Suprapubic skin (tissue), 4 donors: Measurements from ENCODE around the gene MED4. TPM values are rescaled to one million over a fixed set of nuclear protein-coding genes. Genes with fewer than 3 reads are reported as not detected.
"Not testable (repeated sequence)": the region's sequence is repeated elsewhere in the genome, so short reads cannot be mapped to it uniquely, and the experiment has no call there.

ENCODE experiments used
- DNase-seq, 2 donors: peaks; one replicate each; pipeline ENCODE4 v3.0.0-alpha.2; 2019; ENCODE audit warnings: low spot score in 2 of 2
- H3K27ac ChIP-seq: fragments of 200-600 bp; sonication (generic); one replicate; pipeline ENCODE4 v1.5.1; 2019
- H3K27me3 ChIP-seq: fragments of 200-600 bp; sonication (generic); one replicate; pipeline ENCODE4 v1.5.1; 2019
- H3K36me3 ChIP-seq: fragments of 200-600 bp; sonication (generic); one replicate; pipeline ENCODE4 v1.5.1; 2019
- H3K4me1 ChIP-seq: fragments of 200-600 bp; sonication (generic); one replicate; pipeline ENCODE4 v1.5.1; 2019
- H3K4me3 ChIP-seq: fragments of 200-600 bp; sonication (generic); one replicate; pipeline ENCODE4 v1.5.1; 2019; ENCODE audit warnings: mild to moderate bottlenecking
- H3K9me3 ChIP-seq: fragments of 200-600 bp; sonication (generic); one replicate; pipeline ENCODE4 v1.5.1; 2019
- EP300 ChIP-seq: sonication (generic); formaldehyde crosslinking; IDR thresholded peaks from one replicate; pipeline ENCODE4 v1.6.1; 2017; ENCODE audit warnings: antibody characterized with exemption
- POLR2A ChIP-seq, 2 donors: fragments of 450-650 bp; IDR thresholded peaks; one replicate each; pipeline ENCODE4 v1.6.1; 2017; ENCODE audit warnings: antibody characterized with exemption in 2 of 2, mild to moderate bottlenecking in 2 of 2, moderate library complexity in 2 of 2
- POLR2AphosphoS5 ChIP-seq, 3 donors: sonication (generic); formaldehyde crosslinking; IDR thresholded peaks; one replicate each; pipeline ENCODE4 v1.6.1; 2017; ENCODE audit warnings: antibody characterized with exemption in 3 of 3
- WGBS: methylation state at CpG from one replicate; pipeline ENCODE4 v1.1.5; 2018; 5-methylcytosine and 5-hydroxymethylcytosine counted together
- total RNA-seq, 4 donors: library from RNA; depleted of rRNA; stranded (reverse); fragments of >200 nt; gene quantifications; one replicate each; pipeline ENCODE4 v1.1.0, GENCODE V29; 2016
- TF ChIP-seq, protein P1 (sequence below), 2 donors: fragments of 200-600 bp in 1 of 2; fragments of 450-650 bp in 1 of 2; sonication (generic) in 1 of 2; IDR thresholded peaks; one replicate each; pipeline ENCODE4 v1.5.1; 2016 to 2019; ENCODE audit warnings: antibody characterized with exemption in 2 of 2, mild to moderate bottlenecking in 1 of 2, moderate library complexity in 1 of 2

The MED4 gene
- total RNA-seq, 4 donors from 2014 or later, result 34.7 to 46.3 (median 40.6) TPM

DNA sequence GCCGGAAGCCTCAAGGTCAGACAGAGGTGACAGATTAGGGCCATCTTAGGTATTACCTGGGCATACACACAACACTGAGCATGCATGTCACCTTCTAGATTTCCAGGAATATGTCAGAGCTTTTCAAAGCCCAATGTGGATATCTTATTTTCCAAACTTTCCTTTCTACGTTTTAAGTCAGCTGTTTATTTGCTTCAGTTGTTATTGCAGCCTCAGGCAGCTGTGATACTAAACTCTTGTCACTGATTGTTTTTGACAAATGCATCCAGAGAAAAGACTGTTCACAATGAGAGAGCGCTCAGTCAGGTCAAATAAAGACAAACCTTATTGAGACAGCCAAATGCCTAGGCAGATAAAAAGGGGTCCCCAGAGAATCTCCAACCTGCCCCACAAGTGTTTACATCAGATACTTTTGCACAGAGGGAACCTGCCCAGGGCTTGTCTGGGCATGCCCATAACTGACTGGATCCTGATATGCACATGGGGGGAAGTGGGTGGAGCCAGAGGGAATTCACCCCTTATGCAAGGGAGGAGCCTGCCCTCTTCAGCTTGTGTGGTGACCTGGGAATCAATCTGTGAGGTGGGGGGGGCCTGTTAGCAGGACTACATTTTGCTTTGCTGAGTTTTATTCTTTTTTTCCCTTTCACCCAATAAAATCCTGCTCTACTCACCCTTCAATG, 28.5 kb downstream of the MED4 start:
- no peak for DNase-seq
- no peak overlapping the region for H3K4me3 ChIP-seq
- H3K9me3 ChIP-seq, result peaks cover 16% of the 10 kb centered on the region
- peaks cover 53% of the 10 kb centered on the region for H3K36me3 ChIP-seq
- WGBS, result 97% methylated on average over 3 of the region's 3 CpGs
- no peaks in the 10 kb centered on the region for H3K27me3 ChIP-seq
- H3K27ac ChIP-seq, result no peak overlapping the region
- no peak for TF ChIP-seq POLR2AphosphoS5 (IDR thresholded peaks at IDR 0.05)
- TF ChIP-seq, protein P1, sequence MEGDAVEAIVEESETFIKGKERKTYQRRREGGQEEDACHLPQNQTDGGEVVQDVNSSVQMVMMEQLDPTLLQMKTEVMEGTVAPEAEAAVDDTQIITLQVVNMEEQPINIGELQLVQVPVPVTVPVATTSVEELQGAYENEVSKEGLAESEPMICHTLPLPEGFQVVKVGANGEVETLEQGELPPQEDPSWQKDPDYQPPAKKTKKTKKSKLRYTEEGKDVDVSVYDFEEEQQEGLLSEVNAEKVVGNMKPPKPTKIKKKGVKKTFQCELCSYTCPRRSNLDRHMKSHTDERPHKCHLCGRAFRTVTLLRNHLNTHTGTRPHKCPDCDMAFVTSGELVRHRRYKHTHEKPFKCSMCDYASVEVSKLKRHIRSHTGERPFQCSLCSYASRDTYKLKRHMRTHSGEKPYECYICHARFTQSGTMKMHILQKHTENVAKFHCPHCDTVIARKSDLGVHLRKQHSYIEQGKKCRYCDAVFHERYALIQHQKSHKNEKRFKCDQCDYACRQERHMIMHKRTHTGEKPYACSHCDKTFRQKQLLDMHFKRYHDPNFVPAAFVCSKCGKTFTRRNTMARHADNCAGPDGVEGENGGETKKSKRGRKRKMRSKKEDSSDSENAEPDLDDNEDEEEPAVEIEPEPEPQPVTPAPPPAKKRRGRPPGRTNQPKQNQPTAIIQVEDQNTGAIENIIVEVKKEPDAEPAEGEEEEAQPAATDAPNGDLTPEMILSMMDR (IDR thresholded peaks at IDR 0.05), result no peak
- no peak for TF ChIP-seq EP300
- TF ChIP-seq POLR2A (IDR thresholded peaks at IDR 0.05), result no peak
- H3K4me1 ChIP-seq, result no peaks in the 10 kb centered on the region

DNA sequence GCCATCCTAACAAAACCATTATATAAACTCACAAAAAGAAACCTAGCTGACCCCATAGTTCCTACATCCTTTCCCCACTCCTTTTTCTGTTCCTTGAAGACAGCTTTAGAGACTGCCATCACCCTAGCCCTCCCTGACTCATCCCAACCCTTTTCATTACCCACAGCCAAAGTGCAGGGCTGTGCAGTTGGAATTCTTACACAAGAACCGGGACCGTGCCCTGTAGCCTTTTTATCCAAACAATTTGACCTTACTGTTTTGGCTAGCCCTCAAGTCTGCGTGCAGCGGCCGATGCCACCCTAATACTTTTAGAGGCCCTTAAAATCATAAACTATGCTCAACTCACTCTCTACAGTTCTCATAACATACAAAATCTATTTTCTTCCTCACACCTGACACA, 35.0 kb downstream of the MED4 start:
- H3K4me3 ChIP-seq, H3K9me3 ChIP-seq, H3K27ac ChIP-seq, H3K27me3 ChIP-seq, DNase-seq, H3K4me1 ChIP-seq, H3K36me3 ChIP-seq: not testable (repeated sequence)
- WGBS, result 78% methylated on average over 5 of the region's 5 CpGs

DNA sequence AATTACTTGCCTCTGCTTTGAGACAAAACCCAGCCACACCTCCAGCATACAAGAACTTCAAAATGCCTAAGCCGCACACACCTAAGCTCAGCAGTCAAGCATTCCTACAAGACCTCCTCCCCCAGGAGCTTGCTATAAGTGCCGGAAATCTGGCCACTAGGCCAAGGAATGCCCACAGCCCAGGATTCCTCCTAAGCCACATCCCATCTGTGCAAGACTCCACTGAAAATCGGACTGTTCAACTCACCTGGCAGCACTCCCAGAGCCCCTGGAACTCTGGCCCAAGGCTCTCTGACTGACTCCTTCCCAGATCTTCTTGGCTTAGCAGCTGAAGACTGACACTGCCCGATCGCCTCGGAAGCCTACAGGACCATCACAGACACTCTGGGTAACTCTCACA, 36.4 kb downstream of the MED4 start:
- WGBS, result 83% methylated on average over 6 of the region's 6 CpGs
- not testable (repeated sequence) for DNase-seq, H3K4me1 ChIP-seq, H3K27ac ChIP-seq, H3K4me3 ChIP-seq, H3K27me3 ChIP-seq, H3K9me3 ChIP-seq
- H3K36me3 ChIP-seq, result peaks cover 13% of the 10 kb centered on the region

GRCh38 chr13:48055712-48056111, 39.2 kb downstream of the MED4 start:
- Histone ChIP-seq H3K9me3 (no peaks in the 10 kb centered on the region), H3K27me3 (no peaks in the 10 kb centered on the region), H3K27ac (no peak overlapping the region), H3K4me3 (no peak overlapping the region), H3K4me1 (no peaks in the 10 kb centered on the region), H3K36me3 (peaks cover 40% of the 10 kb centered on the region)
- TF ChIP-seq, protein P1 (IDR thresholded peaks at IDR 0.05), result no peak
- TF ChIP-seq POLR2AphosphoS5 (IDR thresholded peaks at IDR 0.05), result no peak
- no peak for TF ChIP-seq EP300
- TF ChIP-seq POLR2A (IDR thresholded peaks at IDR 0.05), result no peak
- WGBS, result 86% methylated on average over 5 of the region's 5 CpGs
- DNase-seq, result no peak

GRCh38 chr13:48054601-48055000, 40.3 kb downstream of the MED4 start:
- Histone ChIP-seq H3K36me3 (peaks cover 48% of the 10 kb centered on the region), H3K27ac (no peak overlapping the region), H3K27me3 (no peaks in the 10 kb centered on the region), H3K4me3 (no peak overlapping the region), H3K4me1 (no peaks in the 10 kb centered on the region), H3K9me3 (no peaks in the 10 kb centered on the region)
- DNase-seq, result no peak
- WGBS, result 92% methylated on average over 6 of the region's 6 CpGs
- no peak for TF ChIP-seq POLR2A (IDR thresholded peaks at IDR 0.05)
- no peak for TF ChIP-seq EP300
- no peak for TF ChIP-seq POLR2AphosphoS5 (IDR thresholded peaks at IDR 0.05)
- TF ChIP-seq, protein P1 (IDR thresholded peaks at IDR 0.05), result no peak

GRCh38 chr13:48050550-48050949, 44.4 kb downstream of the MED4 start:
- Histone ChIP-seq H3K4me3 (no peak overlapping the region), H3K27ac (no peak overlapping the region), H3K4me1 (no peaks in the 10 kb centered on the region), H3K9me3 (no peaks in the 10 kb centered on the region), H3K36me3 (peaks cover 66% of the 10 kb centered on the region), H3K27me3 (no peaks in the 10 kb centered on the region)
- DNase-seq, result no peak
- no peak for TF ChIP-seq POLR2A (IDR thresholded peaks at IDR 0.05)
- TF ChIP-seq, protein P1 (IDR thresholded peaks at IDR 0.05), result no peak
- TF ChIP-seq EP300, result no peak
- TF ChIP-seq POLR2AphosphoS5 (IDR thresholded peaks at IDR 0.05), result no peak
- 86% methylated on average over 3 of the region's 3 CpGs for WGBS
